Measurements from ENCODE around the gene UBR2. TPM values are rescaled to one million over a fixed set of nuclear protein-coding genes. Genes with fewer than 3 reads are reported as not detected.

The UBR2 gene
- total and polyA plus RNA-seq, 2 donors (not counting 1 experiment from before 2014, with no cell fraction given): 17.9 to 34.7 TPM

DNA sequence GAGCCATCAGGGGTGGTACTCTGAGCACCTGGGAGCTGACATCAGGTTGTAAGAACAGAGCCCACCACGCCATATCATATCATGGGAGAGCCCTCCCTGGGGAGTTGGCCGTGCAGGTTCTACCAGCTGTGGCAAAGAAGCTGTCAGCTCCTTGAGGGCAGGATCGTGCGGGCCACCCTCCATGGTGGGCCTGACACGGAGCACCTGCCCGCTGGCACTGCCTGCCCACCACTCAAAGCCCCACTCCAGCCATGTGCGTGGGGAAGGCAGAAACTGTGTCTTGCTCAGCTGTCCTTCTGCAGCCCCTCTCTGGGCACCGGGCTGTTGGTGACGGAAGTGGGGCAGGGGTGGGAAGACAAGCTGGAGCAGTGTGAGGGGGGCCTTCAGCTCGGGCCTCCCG lies 144.3 kb downstream of the UBR2 start:
- DNase-seq (ENCODE audit: low read depth in 2 of 2): no peak
- Histone ChIP-seq H3K9me3 (ENCODE audit: control insufficient read depth, insufficient read depth, low read depth, low read length) (no peaks in the 10 kb centered on the region), H3K9ac (ENCODE audit: insufficient read depth, low read length) (no peak overlapping the region), H2AFZ (ENCODE audit: low read length) (no peak overlapping the region), H3K4me3 (replicated peaks in 1 of 4; ENCODE audit: control extremely low read depth in 1 of 4, insufficient read depth in 1 of 4, low read depth in 3 of 4, low read length in 4 of 4) (no peak overlapping the region), H3K36me3 (ENCODE audit: control insufficient read depth, insufficient read depth, low read length) (no peaks in the 10 kb centered on the region), H3K4me2 (ENCODE audit: extremely low read depth, insufficient read depth, low read length) (no peak overlapping the region), H3K27ac (ENCODE audit: insufficient read depth, low read length) (no peak overlapping the region), H3K79me2 (ENCODE audit: control insufficient read depth, insufficient read depth, low read length) (no peaks in the 10 kb centered on the region), H4K20me1 (ENCODE audit: control insufficient read depth, extremely low read depth, insufficient read depth, low read length) (no peaks in the 10 kb centered on the region), H3K27me3 (ENCODE audit: control insufficient read depth, insufficient read depth, low read length) (no peaks in the 10 kb centered on the region), H3K4me1 (ENCODE audit: control insufficient read depth, extremely low read depth, insufficient read depth, low read length) (no peaks in the 10 kb centered on the region)
- TF ChIP-seq EZH2 (IDR thresholded peaks at IDR 0.05; ENCODE audit: low read length, missing control alignments) (no peak), CTCF (conservative IDR thresholded peaks at IDR 0.05 in 1 of 2, IDR thresholded peaks at IDR 0.05 in 1 of 2; ENCODE audit: low read depth in 1 of 2, low read length in 2 of 2) (no peak)

- no peak overlapping the region for H3K4me3 ChIP-seq (replicated peaks in 1 of 4; ENCODE audit: control extremely low read depth in 1 of 4, insufficient read depth in 1 of 4, low read depth in 3 of 4, low read length in 4 of 4)
- TF ChIP-seq CTCF (conservative IDR thresholded peaks at IDR 0.05 in 1 of 2, IDR thresholded peaks at IDR 0.05 in 1 of 2; ENCODE audit: low read depth in 1 of 2, low read length in 2 of 2): no peak
- no peak for TF ChIP-seq EZH2 (IDR thresholded peaks at IDR 0.05; ENCODE audit: low read length, missing control alignments)
- no peak overlapping the region for H3K27ac ChIP-seq (ENCODE audit: insufficient read depth, low read length)
- H3K4me1 ChIP-seq (ENCODE audit: control insufficient read depth, extremely low read depth, insufficient read depth, low read length): no peaks in the 10 kb centered on the region
- H3K4me2 ChIP-seq (ENCODE audit: extremely low read depth, insufficient read depth, low read length): no peak overlapping the region
- H3K27me3 ChIP-seq (ENCODE audit: control insufficient read depth, insufficient read depth, low read length): no peaks in the 10 kb centered on the region
- H3K36me3 ChIP-seq (ENCODE audit: control insufficient read depth, insufficient read depth, low read length): no peaks in the 10 kb centered on the region
- no peak overlapping the region for H2AFZ ChIP-seq (ENCODE audit: low read length)
- H4K20me1 ChIP-seq (ENCODE audit: control insufficient read depth, extremely low read depth, insufficient read depth, low read length): no peaks in the 10 kb centered on the region
- no peak overlapping the region for H3K9ac ChIP-seq (ENCODE audit: insufficient read depth, low read length)
- H3K9me3 ChIP-seq (ENCODE audit: control insufficient read depth, insufficient read depth, low read depth, low read length): no peaks in the 10 kb centered on the region
- H3K79me2 ChIP-seq (ENCODE audit: control insufficient read depth, insufficient read depth, low read length): no peaks in the 10 kb centered on the region
- DNase-seq (ENCODE audit: low read depth in 2 of 2): no peak
These were observed 146.0 kb downstream of the UBR2 start for GRCh38 chr6:42709871-42710270.

- Histone ChIP-seq H3K4me1 (ENCODE audit: control insufficient read depth, extremely low read depth, insufficient read depth, low read length) (no peaks in the 10 kb centered on the region), H4K20me1 (ENCODE audit: control insufficient read depth, extremely low read depth, insufficient read depth, low read length) (no peaks in the 10 kb centered on the region), H2AFZ (ENCODE audit: low read length) (no peak overlapping the region), H3K9me3 (ENCODE audit: control insufficient read depth, insufficient read depth, low read depth, low read length) (no peaks in the 10 kb centered on the region), H3K4me3 (replicated peaks in 1 of 4; ENCODE audit: control extremely low read depth in 1 of 4, insufficient read depth in 1 of 4, low read depth in 3 of 4, low read length in 4 of 4) (no peak overlapping the region), H3K9ac (ENCODE audit: insufficient read depth, low read length) (no peak overlapping the region), H3K4me2 (ENCODE audit: extremely low read depth, insufficient read depth, low read length) (no peak overlapping the region), H3K27me3 (ENCODE audit: control insufficient read depth, insufficient read depth, low read length) (no peaks in the 10 kb centered on the region), H3K27ac (ENCODE audit: insufficient read depth, low read length) (no peak overlapping the region), H3K79me2 (ENCODE audit: control insufficient read depth, insufficient read depth, low read length) (no peaks in the 10 kb centered on the region), H3K36me3 (ENCODE audit: control insufficient read depth, insufficient read depth, low read length) (no peaks in the 10 kb centered on the region)
- DNase-seq (ENCODE audit: low read depth in 2 of 2): peak in 1 of 2 donors; percentile 75
- TF ChIP-seq CTCF (conservative IDR thresholded peaks at IDR 0.05 in 1 of 2, IDR thresholded peaks at IDR 0.05 in 1 of 2; ENCODE audit: low read depth in 1 of 2, low read length in 2 of 2) (no peak), EZH2 (IDR thresholded peaks at IDR 0.05; ENCODE audit: low read length, missing control alignments) (no peak)
These were observed 146.5 kb downstream of the UBR2 start for GRCh38 chr6:42710316-42710715.

All from fibroblast of lung (primary cell).